Activated T-helper 2 cell treated with anti-CD3 and anti-CD28 coated beads, Interferon-gamma antibody, Interleukin-2, Interleukin-4, amounts not matched to agents 10 μg/mL and 5 μg/mL and 100 μg/mL, durations not matched to agents 14 hours and 24 hours and 36 hours (primary cell): Measurements from ENCODE around the gene HOXC5. TPM values are rescaled to one million over a fixed set of nuclear protein-coding genes. Genes with fewer than 3 reads are reported as not detected.
"Not testable (repeated sequence)": the region's sequence is repeated elsewhere in the genome, so short reads cannot be mapped to it uniquely, and the experiment has no call there.

Experiments
- DNase-seq: peaks from one replicate; pipeline ENCODE4 v3.0.0; 2021; ENCODE audit warnings: low spot score
- H3K27ac Mint-ChIP-seq: one replicate; pipeline ENCODE4 v1.8.0; 2021; ENCODE audit warnings: mixed read lengths
- H3K27me3 Mint-ChIP-seq: one replicate; pipeline ENCODE4 v1.8.0; 2021; ENCODE audit warnings: low read depth, mixed read lengths
- H3K36me3 Mint-ChIP-seq: one replicate; pipeline ENCODE4 v1.8.0; 2021; ENCODE audit warnings: low read depth, mixed read lengths
- H3K4me1 Mint-ChIP-seq: one replicate; pipeline ENCODE4 v1.8.0; 2021; ENCODE audit warnings: low read depth, mixed read lengths
- H3K4me3 Mint-ChIP-seq: one replicate; pipeline ENCODE4 v1.8.0; 2021; ENCODE audit warnings: low read depth, mild to moderate bottlenecking, moderate library complexity, mixed read lengths
- H3K9me3 Mint-ChIP-seq: one replicate; pipeline ENCODE4 v1.8.0; 2021; ENCODE audit warnings: mixed read lengths
- intact Hi-C: fragments of 100-400 bp; cut with micrococcal nuclease; formaldehyde crosslinking; loops from one replicate; pipeline ENCODE4 v1.15.1; 2023
- total RNA-seq: library from RNA; stranded (reverse); gene quantifications from 2 replicates; pipeline ENCODE4 v1.2.3, GENCODE V29; 2022

The HOXC5 gene
- total RNA-seq, 1 donor from 2014 or later: not detected

DNA sequence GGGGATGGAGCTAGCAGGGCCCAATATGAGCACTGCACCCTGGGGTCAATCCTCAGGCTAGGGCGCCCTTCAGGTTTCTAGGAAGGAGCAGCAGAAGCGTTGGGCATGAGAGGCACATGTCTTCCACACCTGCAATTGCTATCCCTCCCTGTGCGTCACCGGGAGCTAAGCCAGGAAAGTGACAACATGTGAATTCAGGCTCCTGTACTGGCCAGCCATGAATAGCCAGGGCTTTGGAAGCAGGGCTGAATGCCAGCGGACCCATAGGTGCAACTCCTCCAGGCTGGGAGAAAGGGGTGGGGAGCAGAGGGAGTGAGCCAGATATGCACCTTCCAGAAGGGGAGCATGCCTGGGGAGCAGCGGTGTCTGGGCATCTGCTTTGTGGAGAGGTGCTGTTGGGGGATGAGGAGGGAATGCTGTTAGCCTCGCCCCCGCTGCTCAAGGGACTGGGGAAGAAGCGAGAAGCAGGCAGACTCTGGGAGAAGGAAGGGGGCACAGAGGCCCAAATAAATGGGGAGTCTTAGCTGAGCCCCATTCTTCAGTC is 6.1 kb downstream of the HOXC5 start:
- no peak for DNase-seq
- intact Hi-C loops: no loop called here
- Mint-ChIP-seq H3K4me1 (peaks cover 2% of the 10 kb centered on the region), H3K27me3 (peaks cover 81% of the 10 kb centered on the region), H3K36me3 (no peaks in the 10 kb centered on the region), H3K9me3 (no peaks in the 10 kb centered on the region), H3K4me3 (no peak overlapping the region), H3K27ac (no peak overlapping the region)

DNA sequence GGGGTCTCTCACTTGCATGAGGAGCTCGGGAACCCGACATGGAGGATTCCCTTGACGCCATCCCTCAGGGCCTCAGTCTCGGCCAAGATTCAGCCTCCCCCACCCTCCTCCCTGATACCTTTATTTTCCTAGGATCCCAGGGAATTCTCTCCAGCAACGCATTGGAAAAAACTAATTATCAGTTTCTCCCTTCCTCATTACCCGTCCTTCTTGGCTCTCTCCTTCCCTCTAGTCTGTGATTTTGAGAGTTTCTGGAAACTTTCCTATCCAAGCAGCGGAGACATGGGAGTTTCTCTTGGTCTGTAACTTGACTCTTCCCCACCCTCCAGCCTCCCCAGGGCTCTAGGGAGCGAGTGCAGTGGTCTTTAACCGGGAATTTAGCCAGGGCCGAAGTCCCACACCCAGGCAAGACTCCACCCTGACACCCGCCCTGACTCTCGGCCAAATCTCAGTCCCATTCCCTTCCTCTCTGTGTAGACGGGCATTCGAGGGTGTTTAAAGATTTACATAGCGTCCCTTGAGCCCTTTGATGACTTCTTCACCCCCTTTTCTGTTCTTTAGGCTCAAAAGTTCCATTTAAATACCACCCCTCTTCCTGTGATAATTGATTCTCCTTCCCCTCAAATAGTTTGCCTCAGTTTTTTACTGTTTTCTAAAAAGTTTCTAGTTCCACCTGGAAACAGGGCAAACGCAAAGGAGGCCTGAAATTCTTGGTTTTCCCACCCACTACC is 6.7 kb downstream of the HOXC5 start:
- H3K4me3 Mint-ChIP-seq: no peak overlapping the region
- no peak overlapping the region for H3K27ac Mint-ChIP-seq
- H3K27me3 Mint-ChIP-seq: peaks cover 83% of the 10 kb centered on the region
- H3K36me3 Mint-ChIP-seq: no peaks in the 10 kb centered on the region
- intact Hi-C loops: no loop called here
- DNase-seq: no peak
- no peaks in the 10 kb centered on the region for H3K4me1 Mint-ChIP-seq
- H3K9me3 Mint-ChIP-seq: no peaks in the 10 kb centered on the region

DNA sequence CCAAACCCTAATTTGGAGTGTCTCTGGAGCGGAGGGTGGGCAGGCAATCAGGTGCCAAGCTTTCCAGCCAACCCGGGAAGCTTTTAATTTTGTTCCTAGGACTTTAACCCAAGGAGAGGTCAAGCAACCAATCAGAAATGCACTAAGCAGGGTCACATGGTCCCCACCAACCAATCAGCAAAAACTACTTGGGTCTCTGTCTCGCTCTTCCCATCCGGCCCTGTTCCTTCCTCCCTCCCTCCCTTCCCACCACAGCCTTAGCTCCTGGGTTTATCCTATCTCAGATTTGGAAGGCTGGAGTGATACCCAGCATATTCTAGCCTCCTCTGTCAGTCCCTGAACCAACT is 7.3 kb downstream of the HOXC5 start:
- Mint-ChIP-seq H3K9me3 (no peaks in the 10 kb centered on the region), H3K27me3 (peaks cover 85% of the 10 kb centered on the region), H3K36me3 (no peaks in the 10 kb centered on the region), H3K4me3 (no peak overlapping the region), H3K4me1 (no peaks in the 10 kb centered on the region), H3K27ac (no peak overlapping the region)
- intact Hi-C loops: no loop called here
- no peak for DNase-seq

DNA sequence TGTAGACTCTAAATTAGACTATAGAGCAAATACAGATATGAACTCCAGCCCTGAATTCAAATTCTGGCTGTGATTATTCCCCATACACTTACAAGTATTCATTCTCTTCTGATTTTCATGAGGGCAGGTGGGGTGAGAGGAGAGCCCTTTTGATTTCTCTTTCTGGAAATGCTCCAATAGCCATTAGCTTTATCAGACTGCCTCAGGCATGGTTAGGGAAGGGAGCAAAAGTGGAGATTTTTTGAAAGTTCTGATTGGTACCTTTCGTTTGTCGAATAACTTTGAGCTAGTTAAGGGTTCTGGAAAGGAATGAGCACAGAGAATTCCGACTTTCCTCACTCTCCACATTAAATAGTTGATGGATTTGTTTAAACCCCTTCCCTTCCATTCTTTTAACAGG is 7.8 kb downstream of the HOXC5 start:
- Mint-ChIP-seq H3K4me3 (no peak overlapping the region), H3K9me3 (no peaks in the 10 kb centered on the region), H3K36me3 (no peaks in the 10 kb centered on the region), H3K27me3 (peaks cover 85% of the 10 kb centered on the region), H3K27ac (no peak overlapping the region), H3K4me1 (no peaks in the 10 kb centered on the region)
- intact Hi-C loops: no loop called here
- no peak for DNase-seq

DNA sequence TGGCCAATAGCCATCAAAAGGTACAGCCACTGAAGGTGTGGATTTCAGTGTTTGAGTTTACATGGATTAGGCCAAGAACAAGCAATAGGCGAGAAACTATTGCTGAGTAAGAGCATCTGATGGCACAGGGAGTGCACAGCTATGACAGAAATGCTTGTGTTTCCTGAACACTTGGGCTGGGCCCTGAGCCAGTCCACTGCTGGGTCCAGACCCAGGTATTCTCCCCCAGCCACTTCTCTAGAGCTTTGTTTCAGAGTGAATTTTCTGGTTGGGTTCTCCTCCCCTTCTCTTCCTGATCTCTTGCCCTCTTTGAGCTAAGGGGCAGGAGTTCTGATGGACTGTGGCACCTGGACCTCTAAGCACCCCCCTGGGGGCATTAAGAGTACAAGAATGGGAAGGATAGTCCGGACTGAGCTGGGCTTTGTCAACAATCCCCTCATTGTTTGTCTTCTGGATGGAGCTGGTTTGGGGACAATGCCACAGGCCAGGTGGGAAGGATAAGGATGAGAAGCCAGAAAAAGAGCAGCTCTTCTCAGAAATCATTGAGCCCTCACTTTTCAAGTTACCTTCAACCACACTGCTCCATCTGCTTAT is 8.3 kb downstream of the HOXC5 start:
- Mint-ChIP-seq H3K27ac (no peak overlapping the region), H3K4me1 (no peaks in the 10 kb centered on the region), H3K4me3 (no peak overlapping the region), H3K9me3 (no peaks in the 10 kb centered on the region), H3K36me3 (no peaks in the 10 kb centered on the region), H3K27me3 (peaks cover 84% of the 10 kb centered on the region)
- intact Hi-C loops: no loop called here
- DNase-seq: no peak

DNA sequence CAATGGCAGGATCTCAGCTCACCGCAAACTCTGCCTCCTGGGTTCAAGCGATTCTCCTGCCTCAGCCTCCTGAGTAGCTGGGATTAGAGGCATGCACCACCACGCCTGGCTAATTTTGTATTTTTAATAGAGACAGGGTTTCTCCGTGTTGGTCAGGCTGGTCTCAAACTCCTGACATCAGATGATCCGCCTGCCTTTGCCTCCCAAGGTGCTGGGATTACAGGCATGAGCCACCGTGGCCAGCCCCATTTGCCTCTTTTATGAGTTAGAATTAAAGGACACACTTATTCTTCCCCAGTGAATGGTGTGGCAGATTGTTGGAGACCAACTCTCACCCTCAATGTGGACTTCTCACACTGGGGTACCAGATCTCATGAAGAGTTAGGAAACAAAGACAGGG is 9.2 kb downstream of the HOXC5 start:
- H3K9me3 Mint-ChIP-seq, H3K4me3 Mint-ChIP-seq, H3K4me1 Mint-ChIP-seq, H3K36me3 Mint-ChIP-seq, intact Hi-C loops, DNase-seq, H3K27ac Mint-ChIP-seq: not testable (repeated sequence)
- peaks cover 88% of the 10 kb centered on the region for H3K27me3 Mint-ChIP-seq

DNA sequence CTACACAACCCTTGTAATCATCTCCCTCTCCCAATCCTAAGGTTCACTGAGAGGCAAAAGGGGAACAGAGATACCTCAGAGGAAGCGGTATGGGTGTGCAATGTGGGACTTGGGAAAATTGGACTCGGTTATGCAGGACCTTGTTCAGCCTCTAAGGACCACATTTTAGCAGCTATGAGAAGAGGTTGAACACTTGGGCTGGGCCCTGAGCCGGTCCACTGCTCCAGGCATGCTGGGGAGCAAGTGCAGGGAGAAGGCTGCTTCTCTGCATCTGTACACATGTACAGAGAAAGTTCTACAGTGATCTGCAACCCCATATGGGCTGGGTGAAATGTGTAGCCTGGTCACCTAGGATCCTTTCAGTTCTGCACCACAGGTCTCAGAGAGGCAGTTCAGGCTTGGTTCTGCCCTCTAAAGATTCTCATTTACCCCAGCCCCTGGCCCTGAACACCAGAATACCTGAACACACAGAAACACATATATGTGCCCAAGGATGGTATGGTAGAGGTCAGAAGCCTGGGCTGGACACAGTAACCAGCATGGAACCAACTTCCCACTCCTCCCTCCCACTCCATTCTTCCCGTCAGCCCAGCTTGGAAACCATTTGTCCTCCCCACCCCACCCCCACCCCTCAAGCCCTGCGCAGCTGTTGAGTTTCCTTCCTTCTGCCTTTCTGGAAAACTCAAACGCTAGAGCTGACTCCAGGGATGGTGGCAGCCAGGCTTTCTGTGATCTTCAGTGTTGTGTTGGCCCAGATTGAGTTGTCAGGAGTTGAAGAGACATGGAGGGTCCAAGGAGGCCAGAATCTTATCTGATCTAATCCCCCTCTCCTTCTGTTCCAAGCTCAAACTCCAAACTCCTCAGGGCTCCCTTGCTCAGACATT is 10.4 kb downstream of the HOXC5 start:
- Mint-ChIP-seq H3K9me3 (no peaks in the 10 kb centered on the region), H3K36me3 (no peaks in the 10 kb centered on the region), H3K4me3 (no peak overlapping the region), H3K27ac (no peak overlapping the region), H3K27me3 (peaks cover 89% of the 10 kb centered on the region), H3K4me1 (no peaks in the 10 kb centered on the region)
- no peak for DNase-seq
- intact Hi-C loops: no loop called here

DNA sequence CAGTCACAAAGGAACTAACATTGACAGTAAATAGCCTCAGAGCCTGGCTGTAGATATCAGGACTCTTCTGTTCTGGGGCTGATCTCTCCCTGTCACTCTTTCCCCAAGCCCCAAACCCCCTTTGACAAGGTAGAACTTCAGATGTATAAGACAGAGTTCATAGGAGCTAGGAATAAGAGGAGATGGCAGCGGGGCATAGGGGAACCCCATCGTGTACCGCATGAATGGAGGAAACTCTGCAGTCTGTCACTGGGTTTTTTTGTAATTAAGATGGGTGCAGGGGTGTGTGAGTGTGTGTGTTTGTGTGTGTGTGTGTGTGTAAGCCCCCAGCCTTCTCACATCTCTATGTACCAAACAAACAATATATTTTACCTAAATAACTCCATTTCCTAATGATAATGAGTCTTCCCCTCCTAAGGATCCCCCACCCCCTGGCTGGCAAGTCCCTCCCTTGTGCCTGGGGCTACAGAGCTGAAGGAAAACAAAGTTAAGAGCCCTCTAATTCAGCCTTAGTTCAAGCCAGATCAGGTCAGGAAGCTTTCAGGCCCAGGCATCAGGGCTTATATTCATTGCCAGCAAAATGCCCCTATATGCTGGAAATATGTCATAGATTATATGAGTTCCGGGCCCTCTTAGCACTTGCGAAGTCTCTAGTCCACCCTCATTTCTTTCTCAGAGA is 11.7 kb downstream of the HOXC5 start:
- Mint-ChIP-seq H3K27ac (no peak overlapping the region), H3K4me1 (no peaks in the 10 kb centered on the region), H3K9me3 (no peaks in the 10 kb centered on the region), H3K4me3 (no peak overlapping the region), H3K27me3 (peaks cover 90% of the 10 kb centered on the region), H3K36me3 (no peaks in the 10 kb centered on the region)
- intact Hi-C loops: no loop called here
- DNase-seq: no peak

DNA sequence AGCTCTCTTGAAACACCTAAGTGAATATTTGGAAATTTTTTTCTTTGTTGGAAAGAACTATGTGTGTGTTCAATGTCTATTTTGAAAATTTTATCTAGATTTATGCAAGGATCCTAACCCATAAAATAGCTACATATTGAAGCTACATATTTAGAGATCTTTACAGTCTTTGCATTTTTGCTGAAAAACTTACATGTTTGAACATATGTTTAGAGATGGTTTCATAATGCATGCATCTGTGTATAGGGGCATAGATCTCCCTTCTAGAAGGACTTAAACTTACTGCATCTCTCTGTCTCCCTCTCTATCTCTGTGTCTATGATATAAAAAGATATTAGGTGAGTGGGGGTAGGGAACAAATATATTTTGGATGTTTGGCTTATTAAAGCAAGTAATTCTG is 12.6 kb downstream of the HOXC5 start:
- Mint-ChIP-seq H3K27ac (no peak overlapping the region), H3K36me3 (no peaks in the 10 kb centered on the region), H3K9me3 (no peaks in the 10 kb centered on the region), H3K4me1 (peaks cover 7% of the 10 kb centered on the region), H3K4me3 (no peak overlapping the region), H3K27me3 (peaks cover 91% of the 10 kb centered on the region)
- no peak for DNase-seq
- intact Hi-C loops: no loop called here

DNA sequence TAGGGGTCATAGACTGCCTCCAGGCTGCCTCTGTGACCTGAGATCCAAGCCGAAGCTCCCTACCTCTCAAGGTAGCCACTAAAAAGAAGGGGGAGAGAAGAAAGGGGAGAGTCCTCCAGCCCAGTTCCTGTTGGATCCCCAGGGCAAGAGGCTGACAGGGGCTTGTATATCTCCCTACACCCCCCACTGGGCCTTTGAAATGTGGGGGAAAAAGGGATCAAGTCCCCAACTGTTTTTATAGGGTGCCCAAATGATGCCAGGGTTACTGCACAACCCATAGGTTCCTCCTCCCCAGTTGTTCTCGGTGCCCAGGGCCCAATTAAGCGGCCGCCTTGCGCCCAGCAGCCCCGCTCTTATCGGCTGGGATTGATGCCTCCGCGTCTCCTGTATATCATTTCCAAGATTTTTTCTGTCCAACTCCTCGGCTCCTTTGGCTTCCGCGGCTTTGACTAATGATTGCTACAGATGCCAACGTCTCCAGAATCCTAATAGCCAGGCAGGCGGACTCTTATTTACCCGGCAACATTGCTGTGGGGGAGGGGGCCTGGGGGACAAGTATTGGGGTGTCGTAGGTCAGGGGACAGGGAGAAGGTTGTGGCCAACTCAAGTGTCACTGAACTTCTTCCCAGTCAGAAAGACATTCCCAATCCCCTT is 13.1 kb downstream of the HOXC5 start:
- Mint-ChIP-seq H3K4me1 (peaks cover 7% of the 10 kb centered on the region), H3K9me3 (no peaks in the 10 kb centered on the region), H3K36me3 (no peaks in the 10 kb centered on the region), H3K27ac (no peak overlapping the region), H3K4me3 (no peak overlapping the region), H3K27me3 (peaks cover 92% of the 10 kb centered on the region)
- intact Hi-C loops: no loop called here
- DNase-seq: no peak

DNA sequence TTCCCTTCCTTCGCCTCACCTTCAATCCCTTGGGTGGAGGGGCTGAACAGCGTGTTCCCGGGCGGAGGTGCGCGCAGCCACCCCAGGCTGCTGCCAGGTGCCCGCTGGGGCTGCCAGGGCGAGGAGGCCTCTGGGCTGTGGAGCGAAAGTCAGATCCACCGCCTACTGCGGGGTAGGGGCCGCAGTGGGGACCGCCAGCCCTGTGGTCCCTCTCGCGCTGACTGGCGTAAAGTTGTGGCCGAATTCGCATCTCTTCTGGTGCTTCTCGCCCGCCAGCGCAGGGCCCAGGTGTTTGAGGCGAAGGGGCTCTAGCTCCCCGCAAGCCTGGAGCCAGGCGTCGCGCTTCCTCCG is 13.9 kb downstream of the HOXC5 start:
- no peak overlapping the region for H3K27ac Mint-ChIP-seq
- H3K4me1 Mint-ChIP-seq: peaks cover 7% of the 10 kb centered on the region
- intact Hi-C loops: no loop called here
- no peak for DNase-seq
- no peaks in the 10 kb centered on the region for H3K36me3 Mint-ChIP-seq
- no peak overlapping the region for H3K4me3 Mint-ChIP-seq
- no peaks in the 10 kb centered on the region for H3K9me3 Mint-ChIP-seq
- peaks cover 93% of the 10 kb centered on the region for H3K27me3 Mint-ChIP-seq

DNA sequence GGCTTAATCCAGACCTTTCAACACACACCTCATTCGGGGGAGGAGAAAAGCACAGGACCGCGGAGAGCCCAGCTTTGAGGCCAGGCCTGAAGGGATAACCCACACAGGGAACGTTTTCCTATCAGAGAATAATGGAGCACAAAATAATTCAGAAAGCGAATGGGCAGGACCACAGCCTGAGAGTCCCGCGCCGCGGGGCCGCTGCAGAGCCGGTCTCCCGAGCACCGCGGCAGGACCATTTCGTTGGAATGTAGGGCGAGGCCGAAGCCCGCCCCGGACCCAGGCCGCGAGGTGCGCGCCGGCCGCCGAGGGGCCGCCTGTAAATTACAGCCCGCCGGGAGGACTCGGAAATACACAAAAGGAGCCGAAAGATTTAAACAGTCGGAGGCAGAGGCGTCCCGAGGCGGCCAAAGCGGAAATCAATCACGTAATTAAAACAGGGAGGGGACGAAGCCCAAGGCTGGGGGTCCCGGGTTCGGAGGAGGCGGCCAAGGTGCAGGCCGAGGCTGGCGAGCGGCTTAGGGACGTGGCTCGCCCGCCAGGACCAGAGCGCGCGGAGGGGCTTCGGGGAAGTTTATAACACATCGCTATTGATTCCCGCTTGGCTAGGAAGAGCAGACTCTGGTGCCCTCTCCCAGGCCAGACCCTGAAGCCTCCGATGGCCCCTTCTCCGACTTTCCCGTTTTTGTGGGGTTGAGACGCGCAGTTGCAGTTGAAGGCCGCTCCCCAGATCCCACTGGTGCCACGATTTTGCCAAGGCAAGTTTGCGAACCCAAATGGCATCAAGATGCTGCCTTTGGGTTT is 14.5 kb downstream of the HOXC5 start:
- peaks cover 94% of the 10 kb centered on the region for H3K27me3 Mint-ChIP-seq

More for the DNA sequence above, 14.5 kb downstream of the HOXC5 start:
- no peak overlapping the region for H3K4me3 Mint-ChIP-seq
- H3K27ac Mint-ChIP-seq: no peak overlapping the region
- H3K36me3 Mint-ChIP-seq: no peaks in the 10 kb centered on the region
- no peaks in the 10 kb centered on the region for H3K9me3 Mint-ChIP-seq
- H3K4me1 Mint-ChIP-seq: peaks cover 9% of the 10 kb centered on the region
- DNase-seq: no peak
- intact Hi-C loops: no loop called here
